Sigmoid colon (tissue), 7 donors: ENCODE results near the gene OR8B2. TPM values are rescaled to one million over a fixed set of nuclear protein-coding genes. Genes with fewer than 3 reads are reported as not detected.
"Not testable (repeated sequence)": the region's sequence is repeated elsewhere in the genome, so short reads cannot be mapped to it uniquely, and the experiment has no call there.

Source experiments
- DNase-seq: peaks from one replicate; pipeline ENCODE4 v3.0.0-alpha.2; 2019
- H3K27ac ChIP-seq, 4 donors: fragments of 200-600 bp; sonication (generic); one replicate each; pipeline ENCODE4 v1.5.1; 2016 to 2019; ENCODE audit warnings: mild to moderate bottlenecking in 1 of 4
- H3K27me3 ChIP-seq, 3 donors: fragments of 200-600 bp; sonication (generic); one replicate each; pipeline ENCODE4 v1.5.1; 2019; ENCODE audit warnings: mild to moderate bottlenecking in 1 of 3
- H3K36me3 ChIP-seq, 4 donors: fragments of 200-600 bp; sonication (generic); one replicate each; pipeline ENCODE4 v1.5.1; 2016 to 2019
- H3K4me1 ChIP-seq, 4 donors: fragments of 200-600 bp; sonication (generic); one replicate each; pipeline ENCODE4 v1.5.1; 2017 to 2019
- H3K4me3 ChIP-seq, 4 donors: fragments of 200-600 bp; sonication (generic); one replicate each; pipeline ENCODE4 v1.5.1; 2017 to 2019; ENCODE audit warnings: mild to moderate bottlenecking in 2 of 4, moderate library complexity in 1 of 4
- H3K9me3 ChIP-seq, 4 donors: fragments of 200-600 bp in 3 of 4; sonication (generic) in 3 of 4; one replicate each; pipeline versions ENCODE4 v1.5.1 to v1.6.1; 2013 to 2019
- EP300 ChIP-seq, 4 donors: sonication (generic); formaldehyde crosslinking; IDR thresholded peaks; one replicate each; pipeline ENCODE4 v1.6.1; 2017; ENCODE audit warnings: antibody characterized with exemption in 4 of 4
- POLR2A ChIP-seq, 2 donors: fragments of 450-650 bp; IDR thresholded peaks; one replicate each; pipeline ENCODE4 v1.6.1; 2016; ENCODE audit warnings: antibody characterized with exemption in 2 of 2, mild to moderate bottlenecking in 2 of 2, moderate library complexity in 2 of 2
- POLR2AphosphoS5 ChIP-seq, 4 donors: sonication (generic); formaldehyde crosslinking; IDR thresholded peaks; one replicate each; pipeline ENCODE4 v1.6.1; 2017; ENCODE audit warnings: antibody characterized with exemption in 4 of 4
- WGBS, 2 donors: extraction: QIAGEN DNeasy Blood & Tissue Kit; methylation state at CpG; one replicate each; pipeline ENCODE4 v1.1.7; 2013; 5-methylcytosine and 5-hydroxymethylcytosine counted together
- intact Hi-C: fragments of 100-400 bp; cut with DNase I; formaldehyde crosslinking; loops from one replicate; pipeline ENCODE4 v1.15.1; 2023
- polyA plus RNA-seq, 3 donors: library from polyadenylated mRNA; stranded (reverse); fragments of 200-250 nt; gene quantifications; one replicate each; pipeline ENCODE4 v1.2.3, GENCODE V29; 2013
- total RNA-seq, 4 donors: library from RNA; depleted of rRNA; stranded (reverse); fragments of >200 nt; gene quantifications; one replicate each; pipeline ENCODE4 v1.1.0, GENCODE V29; 2016
- TF ChIP-seq, protein P1 (sequence below), 4 experiments: fragments of 450-650 bp in 3 of 4; fragments of 200-600 bp in 1 of 4; IDR thresholded peaks; one replicate each; pipeline ENCODE4 v1.5.1; 2016 to 2019; ENCODE audit warnings: antibody characterized with exemption in 4 of 4, mild to moderate bottlenecking in 3 of 4, moderate library complexity in 2 of 4
- donor health status: healthy with polysubstance abuse.
- donor health status: Bipolar disorder and iron deficiency.
- donor health status: healthy.

Gene OR8B2
- total and polyA plus RNA-seq, 7 donors = not detected

GRCh38 chr11:124415356-124415923, 31.1 kb upstream of the OR8B2 start:
- TF ChIP-seq POLR2AphosphoS5 (IDR thresholded peaks at IDR 0.05) (no peak), EP300 (IDR thresholded peaks at IDR 0.05) (no peak), POLR2A (IDR thresholded peaks at IDR 0.05) (no peak)
- TF ChIP-seq, protein P1, sequence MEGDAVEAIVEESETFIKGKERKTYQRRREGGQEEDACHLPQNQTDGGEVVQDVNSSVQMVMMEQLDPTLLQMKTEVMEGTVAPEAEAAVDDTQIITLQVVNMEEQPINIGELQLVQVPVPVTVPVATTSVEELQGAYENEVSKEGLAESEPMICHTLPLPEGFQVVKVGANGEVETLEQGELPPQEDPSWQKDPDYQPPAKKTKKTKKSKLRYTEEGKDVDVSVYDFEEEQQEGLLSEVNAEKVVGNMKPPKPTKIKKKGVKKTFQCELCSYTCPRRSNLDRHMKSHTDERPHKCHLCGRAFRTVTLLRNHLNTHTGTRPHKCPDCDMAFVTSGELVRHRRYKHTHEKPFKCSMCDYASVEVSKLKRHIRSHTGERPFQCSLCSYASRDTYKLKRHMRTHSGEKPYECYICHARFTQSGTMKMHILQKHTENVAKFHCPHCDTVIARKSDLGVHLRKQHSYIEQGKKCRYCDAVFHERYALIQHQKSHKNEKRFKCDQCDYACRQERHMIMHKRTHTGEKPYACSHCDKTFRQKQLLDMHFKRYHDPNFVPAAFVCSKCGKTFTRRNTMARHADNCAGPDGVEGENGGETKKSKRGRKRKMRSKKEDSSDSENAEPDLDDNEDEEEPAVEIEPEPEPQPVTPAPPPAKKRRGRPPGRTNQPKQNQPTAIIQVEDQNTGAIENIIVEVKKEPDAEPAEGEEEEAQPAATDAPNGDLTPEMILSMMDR (IDR thresholded peaks at IDR 0.05) = peak in 2 of 4 experiments; percentile 11 to 60
- WGBS, 2 donors = 14 to 16% methylated on average over 5 of the region's 5 CpGs
- Histone ChIP-seq H3K27ac (no peak overlapping the region), H3K36me3 (no peaks in the 10 kb centered on the region), H3K27me3 (no peaks in the 10 kb centered on the region), H3K4me3 (no peak overlapping the region), H3K9me3 (no peaks in the 10 kb centered on the region), H3K4me1 (no peaks in the 10 kb centered on the region)
- intact Hi-C loops = loop anchor here (5.0 kb wide), 1 partner anchor 172 kb away; no protein-coding TSS in a partner anchor
- DNase-seq = no peak

DNA sequence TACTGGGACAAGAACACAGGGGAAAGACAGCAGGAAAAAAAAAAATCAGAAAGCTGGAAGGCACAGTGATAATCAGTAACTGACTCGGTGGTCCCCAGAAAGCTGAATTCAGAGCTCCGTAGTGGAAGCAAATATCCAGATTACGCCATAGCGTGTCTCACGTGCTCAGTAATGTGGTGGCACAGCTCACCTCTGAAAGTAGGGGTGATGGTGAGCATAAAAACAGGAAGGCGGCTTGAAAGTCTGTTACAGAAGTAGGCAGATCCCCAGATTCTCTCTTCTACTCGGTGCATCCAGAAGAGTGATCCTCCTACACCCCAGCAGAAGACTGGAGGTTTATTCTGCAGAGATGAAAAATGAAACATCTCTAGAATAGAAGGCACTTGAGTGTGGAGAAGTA, 25.6 kb upstream of the OR8B2 start:
- no peaks in the 10 kb centered on the region for H3K27me3 ChIP-seq
- H3K36me3 ChIP-seq = no peaks in the 10 kb centered on the region
- no peak for DNase-seq
- no peaks in the 10 kb centered on the region for H3K9me3 ChIP-seq
- intact Hi-C loops = no loop called here
- H3K4me1 ChIP-seq = no peaks in the 10 kb centered on the region
- no peak for TF ChIP-seq POLR2AphosphoS5 (IDR thresholded peaks at IDR 0.05)
- TF ChIP-seq EP300 (IDR thresholded peaks at IDR 0.05) = no peak
- TF ChIP-seq, protein P1 (IDR thresholded peaks at IDR 0.05) = no peak
- no peak for TF ChIP-seq POLR2A (IDR thresholded peaks at IDR 0.05)
- H3K4me3 ChIP-seq = no peak overlapping the region
- WGBS, 2 donors = 85 to 88% methylated on average over 7 of the region's 7 CpGs
- no peak overlapping the region for H3K27ac ChIP-seq

DNA sequence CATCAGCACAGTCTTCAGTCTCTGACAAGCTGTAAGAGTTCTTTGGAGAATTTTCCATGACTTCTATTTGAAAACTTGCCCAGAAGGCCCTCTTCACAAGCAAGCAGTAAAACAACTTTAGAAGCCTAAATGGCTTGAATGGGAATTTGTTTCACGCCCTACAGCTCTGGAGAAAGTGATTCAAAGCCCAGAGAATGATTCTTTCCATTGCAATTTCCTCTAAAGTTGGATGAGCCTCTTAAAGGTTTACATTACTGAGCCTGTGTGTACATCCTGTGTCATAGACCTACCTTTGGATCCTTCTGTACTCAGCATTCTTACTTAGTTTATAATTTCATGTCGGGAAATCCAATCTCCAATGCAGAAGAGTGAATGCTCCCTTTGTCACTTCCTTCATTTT, 21.3 kb upstream of the OR8B2 start:
- DNase-seq = no peak
- H3K27ac ChIP-seq = no peak overlapping the region
- intact Hi-C loops = no loop called here
- 47 to 64% methylated on average over 2 of the region's 2 CpGs for WGBS, 2 donors
- no peak overlapping the region for H3K4me3 ChIP-seq
- no peaks in the 10 kb centered on the region for H3K9me3 ChIP-seq
- H3K27me3 ChIP-seq = no peaks in the 10 kb centered on the region
- no peaks in the 10 kb centered on the region for H3K4me1 ChIP-seq
- TF ChIP-seq, protein P1 (IDR thresholded peaks at IDR 0.05) = no peak
- TF ChIP-seq POLR2AphosphoS5 (IDR thresholded peaks at IDR 0.05) (no peak), EP300 (IDR thresholded peaks at IDR 0.05) (no peak), POLR2A (IDR thresholded peaks at IDR 0.05) (no peak)
- no peaks in the 10 kb centered on the region for H3K36me3 ChIP-seq

- H3K27ac ChIP-seq, H3K4me1 ChIP-seq, H3K36me3 ChIP-seq, DNase-seq, H3K27me3 ChIP-seq, intact Hi-C loops, H3K9me3 ChIP-seq, H3K4me3 ChIP-seq: not testable (repeated sequence)
- whole genome bisulfite sequencing, 2 donors = 93 to 94% methylated on average over 23 to 26 of the region's 27 CpGs
Measured at GRCh38 chr11:124403186-124403585, 18.9 kb upstream of the OR8B2 start.

DNA sequence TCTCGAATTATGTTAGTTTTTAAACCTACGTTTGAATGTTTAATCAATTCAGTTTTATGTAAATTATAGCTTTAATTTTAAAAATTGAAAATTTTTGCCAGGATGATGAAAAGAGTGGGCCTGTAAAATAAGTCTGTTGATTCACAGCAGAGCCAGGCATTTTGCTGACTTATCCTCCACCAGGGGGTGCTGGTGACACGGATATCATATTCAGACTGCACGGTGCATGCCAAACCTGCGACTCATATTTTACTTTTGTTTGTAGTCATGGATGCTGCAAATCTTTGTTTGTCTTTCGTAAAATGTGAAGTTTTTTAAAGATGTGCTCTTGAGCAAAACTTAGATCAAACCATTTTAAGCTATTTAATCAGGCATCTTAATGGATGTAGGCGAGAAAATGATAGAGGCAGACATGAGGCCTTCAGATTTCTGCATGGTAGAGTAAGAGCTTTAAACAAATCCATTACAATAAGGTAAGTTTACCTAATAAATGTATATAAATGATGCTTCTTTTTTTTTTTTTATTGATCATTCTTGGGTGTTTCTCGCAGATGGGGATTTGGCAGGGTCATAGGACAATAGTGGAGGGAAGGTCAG, 18.1 kb upstream of the OR8B2 start:
- H3K27ac ChIP-seq = no peak overlapping the region
- intact Hi-C loops = no loop called here
- DNase-seq = no peak
- H3K27me3 ChIP-seq = no peaks in the 10 kb centered on the region
- no peak for TF ChIP-seq EP300 (IDR thresholded peaks at IDR 0.05)
- TF ChIP-seq, protein P1 (IDR thresholded peaks at IDR 0.05) = peak in 1 of 4 experiments; percentile 30
- H3K4me1 ChIP-seq = no peaks in the 10 kb centered on the region
- no peaks in the 10 kb centered on the region for H3K36me3 ChIP-seq
- no peaks in the 10 kb centered on the region for H3K9me3 ChIP-seq
- no peak overlapping the region for H3K4me3 ChIP-seq
- 31 to 46% methylated on average over 8 of the region's 8 CpGs for WGBS, 2 donors
